IMR-90 (cell line): ENCODE data around the gene GLCE. TPM values are rescaled to one million over a fixed set of nuclear protein-coding genes. Genes with fewer than 3 reads are reported as not detected.

Experiments
- ATAC-seq: fragments of 200-7000 bp; cut with Tn5 transposase; 2 replicates; pipeline ENCODE4 v1.9.1; 2020; ENCODE audit warnings: low read depth, mild to moderate bottlenecking, moderate library complexity
- BruUV-seq: library from RNA; stranded (reverse); fragments of 400-500 nt; replicated peaks from 2 replicates; lab custom pipeline; 2021; lab: Mats Ljungman, UMichigan
- CTCF ChIA-PET: fragments of 300-600 bp; formaldehyde crosslinking; extraction: SDS; loops from one replicate; lab custom pipeline; 2021; ENCODE audit warnings: antibody characterized with exemption; lab: Yijun Ruan, JAX
- POLR2A ChIA-PET: fragments of 300-600 bp; sonication (Branson Sonifier 250); formaldehyde crosslinking; loops from one replicate; lab custom pipeline; 2022; ENCODE audit warnings: antibody characterized with exemption; ENCODE audit not compliant: unreplicated experiment; lab: Charles Lee
- DNase-seq: peaks from one replicate; pipeline ENCODE4 v3.0.0; 2013
- H2AFZ ChIP-seq: replicated peaks from 2 replicates; pipeline ENCODE3; 2013; ENCODE audit warnings: low read length, mild to moderate bottlenecking; ENCODE audit not compliant: poor library complexity
- H2AK5ac ChIP-seq: 2 replicates; pipeline ENCODE4 v1.6.1; 2013; ENCODE audit warnings: low read depth, low read length, inconsistent platforms
- H2AK9ac ChIP-seq: replicated peaks from 2 replicates; pipeline ENCODE3; 2013; ENCODE audit warnings: mild to moderate bottlenecking, low read depth, low read length, moderate library complexity; ENCODE audit not compliant: poor library complexity
- H2BK120ac ChIP-seq: 2 replicates; pipeline ENCODE4 v1.6.1; 2013; ENCODE audit warnings: low read depth, low read length, inconsistent platforms
- H2BK15ac ChIP-seq: 3 replicates; pipeline ENCODE4 v1.6.1; 2013; ENCODE audit warnings: low read depth, low read length, inconsistent platforms
- H2BK20ac ChIP-seq: 2 replicates; pipeline ENCODE4 v1.6.1; 2013; ENCODE audit warnings: low read depth, mild to moderate bottlenecking, inconsistent platforms, low read length, moderate library complexity
- H2BK5ac ChIP-seq: 2 replicates; pipeline ENCODE4 v1.6.1; 2013; ENCODE audit warnings: mild to moderate bottlenecking, low read depth, low read length, inconsistent platforms; ENCODE audit not compliant: poor library complexity, severe bottlenecking
- H3K14ac ChIP-seq: replicated peaks from 2 replicates; pipeline ENCODE4 v1.6.1; 2013; ENCODE audit warnings: low read depth, low read length, inconsistent platforms
- H3K18ac ChIP-seq: 2 replicates; pipeline ENCODE4 v1.6.1; 2013; ENCODE audit warnings: low read depth, low read length, control low read depth
- H3K23ac ChIP-seq: 2 replicates; pipeline ENCODE4 v1.6.1; 2013; ENCODE audit warnings: low read depth, low read length, inconsistent platforms
- H3K27ac ChIP-seq: 2 replicates; pipeline ENCODE4 v1.5.1; 2013; ENCODE audit warnings: mild to moderate bottlenecking, control low read depth, low read length; ENCODE audit not compliant: insufficient read depth
- H3K27me3 ChIP-seq: 2 replicates; pipeline ENCODE4 v1.6.1; 2013; ENCODE audit warnings: low read length; ENCODE audit not compliant: control insufficient read depth, insufficient read depth
- H3K36me3 ChIP-seq: 2 replicates; pipeline ENCODE4 v1.6.1; 2013; ENCODE audit warnings: low read length, mixed read lengths; ENCODE audit not compliant: control insufficient read depth, insufficient read depth
- H3K4ac ChIP-seq: 2 replicates; pipeline ENCODE4 v1.6.1; 2013; ENCODE audit warnings: low read depth, low read length, inconsistent platforms
- H3K4me1 ChIP-seq: 2 replicates; pipeline ENCODE4 v1.6.1; 2013; ENCODE audit warnings: low read length, mixed read lengths; ENCODE audit not compliant: control insufficient read depth, insufficient read depth
- H3K4me2 ChIP-seq: 2 replicates; pipeline ENCODE4 v1.6.1; 2013; ENCODE audit warnings: low read depth, mild to moderate bottlenecking, control low read depth, low read length, moderate library complexity
- H3K4me3 ChIP-seq: 2 replicates; pipeline ENCODE4 v1.5.1; 2013; ENCODE audit warnings: low read depth, mild to moderate bottlenecking, control low read depth, low read length, moderate library complexity; ENCODE audit not compliant: insufficient read depth
- H3K56ac ChIP-seq: 2 replicates; pipeline ENCODE4 v1.6.1; 2013; ENCODE audit warnings: low read length, inconsistent platforms; ENCODE audit not compliant: insufficient read depth; ENCODE audit errors: extremely low read depth
- H3K79me1 ChIP-seq, 2 experiments: 2 replicates each; pipeline ENCODE4 v1.6.1; 2013; ENCODE audit warnings: low read length in 2 of 2, inconsistent platforms in 1 of 2, low read depth in 1 of 2
- H3K9ac ChIP-seq: 2 replicates; pipeline ENCODE4 v1.6.1; 2013; ENCODE audit warnings: low read depth, low read length, control low read depth
- H3K9me1 ChIP-seq: 2 replicates; pipeline ENCODE4 v1.6.1; 2013; ENCODE audit warnings: low read length, inconsistent platforms; ENCODE audit not compliant: insufficient read depth
- H3K9me3 ChIP-seq: 2 replicates; pipeline ENCODE4 v1.6.1; 2013; ENCODE audit warnings: low read length; ENCODE audit not compliant: control insufficient read depth, insufficient read depth
- H4K20me1 ChIP-seq: 2 replicates; pipeline ENCODE4 v1.6.1; 2013; ENCODE audit warnings: low read length, inconsistent platforms; ENCODE audit not compliant: insufficient read depth
- H4K5ac ChIP-seq: 2 replicates; pipeline ENCODE4 v1.6.1; 2013; ENCODE audit warnings: mild to moderate bottlenecking, low read depth, low read length, control low read depth
- H4K8ac ChIP-seq, 2 experiments: 2 replicates each; pipeline ENCODE4 v1.6.1; 2013; ENCODE audit warnings: low read depth in 2 of 2, low read length in 2 of 2, control low read depth in 1 of 2, inconsistent platforms in 1 of 2
- H4K91ac ChIP-seq: 2 replicates; pipeline ENCODE4 v1.6.1; 2013; ENCODE audit warnings: low read depth, low read length, inconsistent platforms; ENCODE audit not compliant: insufficient read depth
- BHLHE40 ChIP-seq: fragments of 150-350 bp; IDR thresholded peaks from 2 replicates; pipeline ENCODE4 v1.6.1; 2016; ENCODE audit warnings: mild to moderate bottlenecking, low read depth, low read length
- CEBPB ChIP-seq: IDR thresholded peaks from 2 replicates; pipeline ENCODE4 v1.6.1; 2012; ENCODE audit warnings: low read depth, low read length, improper control_type of control experiment
- CHD1 ChIP-seq: IDR thresholded peaks from 2 replicates; pipeline ENCODE4 v1.6.1; 2012; ENCODE audit warnings: low read depth, low read length, improper control_type of control experiment
- CTCF ChIP-seq: conservative IDR thresholded peaks from 2 replicates; pipeline ENCODE4 v1.5.1; 2012; ENCODE audit warnings: mild to moderate bottlenecking, low read depth, low read length, improper control_type of control experiment
- ELK1 ChIP-seq: fragments of 150-350 bp; IDR thresholded peaks from 2 replicates; pipeline ENCODE4 v1.6.1; 2016; ENCODE audit warnings: low read depth, mild to moderate bottlenecking, low read length, moderate library complexity, borderline replicate concordance
- FOS ChIP-seq: fragments of 150-350 bp; IDR thresholded peaks from 2 replicates; pipeline ENCODE4 v1.6.1; 2016; ENCODE audit warnings: low read depth, low read length
- MAFK ChIP-seq: IDR thresholded peaks from 2 replicates; pipeline ENCODE4 v1.6.1; 2012; ENCODE audit warnings: low read depth, low read length, improper control_type of control experiment
- MXI1 ChIP-seq: IDR thresholded peaks from 2 replicates; pipeline ENCODE4 v1.6.1; 2012; ENCODE audit warnings: low read depth, mild to moderate bottlenecking, low read length, moderate library complexity, borderline replicate concordance
- NFE2L2 ChIP-seq: fragments of 150-350 bp; IDR thresholded peaks from 2 replicates; pipeline ENCODE4 v1.6.1; 2016; ENCODE audit warnings: low read depth, mild to moderate bottlenecking, low read length
- RAD21 ChIP-seq: IDR thresholded peaks from 2 replicates; pipeline ENCODE4 v1.6.1; 2012; ENCODE audit warnings: low read length, improper control_type of control experiment
- RCOR1 ChIP-seq: IDR thresholded peaks from 2 replicates; pipeline ENCODE4 v1.6.1; 2012; ENCODE audit warnings: mild to moderate bottlenecking, low read length, improper control_type of control experiment; ENCODE audit not compliant: insufficient replicate concordance
- RFX5 ChIP-seq: IDR thresholded peaks from 2 replicates; pipeline ENCODE4 v1.8.0; 2012; ENCODE audit warnings: low read depth, mild to moderate bottlenecking, low read length, moderate library complexity
- SMC3 ChIP-seq: fragments of 150-350 bp; IDR thresholded peaks from 2 replicates; pipeline ENCODE4 v1.6.1; 2016; ENCODE audit warnings: low read depth, mild to moderate bottlenecking, antibody characterized with exemption, low read length, moderate library complexity
- USF2 ChIP-seq: fragments of 150-350 bp; IDR thresholded peaks from 2 replicates; pipeline ENCODE4 v1.6.1; 2017; ENCODE audit warnings: mild to moderate bottlenecking, antibody characterized with exemption, low read length, low read depth
- WGBS, 2 experiments: methylation state at CpG; one replicate each; pipeline versions ENCODE4 v1.1.5 to v1.1.7; 2013; ENCODE audit warnings: missing lambda C conversion rate in 2 of 2; ENCODE audit not compliant: insufficient read length in 1 of 2; ENCODE audit errors: extremely low coverage in 2 of 2; 5-methylcytosine and 5-hydroxymethylcytosine counted together
- dilution Hi-C: fragments of 300-500 bp; cut with HindIII; formaldehyde crosslinking; loops from one replicate; pipeline ENCODE4 v1.14.3; 2018; ENCODE audit warnings: low sequenced_read_pairs; ENCODE audit not compliant: unreplicated experiment
- in situ Hi-C: fragments of 300-500 bp; cut with MboI; formaldehyde crosslinking; loops from 3 replicates; pipeline ENCODE4 v1.14.3; 2019; ENCODE audit warnings: low sequenced_read_pairs, inconsistent platforms, mixed read lengths
- intact Hi-C: fragments of 100-400 bp; cut with micrococcal nuclease; formaldehyde crosslinking; loops from 2 replicates; pipeline ENCODE4 v1.10.0; 2022
- polyA plus RNA-seq, 3 experiments: library from polyadenylated mRNA; depleted of rRNA; stranded (reverse); fragments of >200 nt; gene quantifications; 2 replicates each; pipeline ENCODE4 v1.2.3, GENCODE V29; 2012; ENCODE audit warnings: low replicate concordance in 1 of 3
- total RNA-seq: library from RNA; depleted of rRNA; stranded (reverse); fragments of >200 nt; gene quantifications from 2 replicates; pipeline ENCODE4 v1.2.3, GENCODE V29; 2012

Gene GLCE
- total and polyA plus RNA-seq, 2 of the 4 experiments (the other 2 are of a cell fraction) = 15.3 to 29.6 TPM

- CTCF ChIA-PET = no interaction called here
- Histone ChIP-seq H3K9me1 (no peaks in the 10 kb centered on the region; the same call in 1 of the 2 replicates), H3K56ac (no peak overlapping the region), H4K8ac (no peak overlapping the region), H2BK20ac (no peak overlapping the region), H3K79me1 (no peaks in the 10 kb centered on the region), H3K4me1 (peaks cover 4% of the 10 kb centered on the region; the same call in 1 of the 2 replicates), H2AK9ac (no peak overlapping the region), H3K4me3 (no peak overlapping the region), H4K91ac (no peak overlapping the region), H3K18ac (no peak overlapping the region), H3K14ac (no peak overlapping the region), H3K27me3 (peaks cover 79% of the 10 kb centered on the region), H4K5ac (no peak overlapping the region; the same call in 1 of the 2 replicates), H3K27ac (no peak overlapping the region), H3K9ac (no peak overlapping the region), H2AK5ac (no peak overlapping the region), H3K9me3 (no peaks in the 10 kb centered on the region), H2BK120ac (no peak overlapping the region), H2BK5ac (no peak overlapping the region), H2AFZ (no peak overlapping the region), H3K4ac (no peak overlapping the region), H3K4me2 (no peak overlapping the region), H2BK15ac (no peak overlapping the region), H3K23ac (no peak overlapping the region), H4K20me1 (no peaks in the 10 kb centered on the region), H3K36me3 (no peaks in the 10 kb centered on the region)
- BruUV-seq = no TSS peak
- POLR2A ChIA-PET = no interaction called here
- in situ Hi-C loops (no loop called here), dilution Hi-C loops (no loop called here), intact Hi-C loops (no loop called here)
- TF ChIP-seq CHD1 (no peak), NFE2L2 (no peak), BHLHE40 (no peak), RAD21 (no peak), SMC3 (no peak), CEBPB (no peak), MAFK (no peak), RCOR1 (no peak), ELK1 (no peak), FOS (no peak), MXI1 (no peak), USF2 (no peak), CTCF (no peak), RFX5 (no peak)
- 79% methylated on average over 2 of the region's 4 CpGs; no CpG with 5 or more reads in 1 of the 2 experiments for WGBS, 2 experiments
- no peak for DNase-seq
- ATAC-seq = no peak
Measured at GRCh38 chr15:69118089-69118488, 42.3 kb upstream of the GLCE start.
